NCI-H748 treated with DMSO at 0.1 percent for 48 hours (cell line): ENCODE data around the gene FCF1.

ENCODE experiments used
- DNase-seq: peaks from one replicate; lab custom pipeline; 2025; lab: John Stamatoyannopoulos, UW

Gene FCF1

GRCh38 chr14:74712499-74713394 lies at the start of gene FCF1, which contains the start of gene AREL1:
Gene FCF1 (plus strand): TSS chr14:74713144. CDS start chr14:74713198, 54 bp downstream.
Gene AREL1 (minus strand): TSS chr14:74713080. CDS start chr14:74685615, 27,465 bp downstream.
- no peak for DNase-seq

DNA sequence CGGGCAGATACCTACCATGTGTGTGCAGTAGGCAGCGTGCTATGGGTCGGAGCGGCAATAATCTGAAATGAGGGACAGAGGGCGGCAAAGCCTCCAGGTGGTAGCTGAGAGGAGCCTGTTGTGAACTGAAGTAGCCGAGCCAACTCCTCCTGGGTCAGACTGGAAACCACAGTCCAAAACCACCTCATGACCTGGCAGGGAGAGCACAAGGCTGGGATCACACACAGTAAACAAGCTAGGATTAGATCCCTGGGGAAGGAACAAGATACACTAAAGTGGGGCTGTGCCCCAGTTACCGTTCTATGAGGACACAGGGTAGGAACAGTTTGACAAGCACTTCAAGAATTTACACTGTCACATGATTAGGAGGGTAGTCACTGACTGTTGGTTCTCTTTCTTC lies 49.1 kb upstream of the FCF1 start:
- DNase-seq, result no peak

GRCh38 chr14:74664717-74665116 lies 48.2 kb upstream of the FCF1 start:
- DNase-seq, result no peak

DNA sequence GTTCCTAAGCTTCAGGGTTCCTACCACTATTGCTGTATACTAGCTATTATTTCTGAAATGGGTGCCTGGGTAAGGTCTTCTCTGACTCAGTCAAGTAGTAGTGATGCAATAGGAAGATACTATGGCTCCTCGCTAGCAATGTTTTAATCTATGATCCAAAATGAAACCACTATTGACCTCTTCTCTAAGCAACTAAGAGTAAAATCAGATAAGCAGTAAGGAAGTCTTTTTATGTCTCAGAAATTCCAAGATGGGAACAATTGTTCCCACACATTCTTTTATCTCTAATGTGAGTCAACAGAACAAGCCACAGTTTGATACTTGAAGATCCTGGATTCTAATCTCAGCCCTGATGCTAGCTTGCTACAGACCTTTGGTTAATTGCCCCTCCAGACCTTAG lies 45.2 kb upstream of the FCF1 start:
- DNase-seq, result no peak

- DNase-seq, result no peak
Observed at GRCh38 chr14:74669256-74669655, 43.7 kb upstream of the FCF1 start.

DNA sequence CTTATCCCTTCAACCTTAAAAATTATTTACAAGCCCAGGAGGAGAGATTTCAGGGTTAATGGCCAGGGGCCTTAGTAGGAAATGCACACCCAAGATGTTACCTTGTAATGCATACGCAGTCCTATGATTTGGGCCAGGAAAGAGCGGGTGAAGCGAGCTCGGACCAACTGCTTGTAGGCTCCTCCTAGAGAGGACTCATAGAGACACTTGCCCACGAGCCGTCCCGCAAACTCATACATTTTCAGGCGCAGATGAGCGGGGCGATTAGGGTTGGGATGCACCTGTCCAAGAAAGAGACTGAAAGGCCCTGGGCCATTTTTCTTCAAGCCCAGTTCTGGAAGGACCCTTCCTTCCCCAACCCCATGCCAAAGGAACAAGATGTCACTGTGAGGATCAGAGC lies 43.1 kb upstream of the FCF1 start:
- no peak for DNase-seq

- DNase-seq, result no peak
Observed at GRCh38 chr14:74670726-74671411, 42.1 kb upstream of the FCF1 start.

- DNase-seq, result no peak
Observed at GRCh38 chr14:74671789-74672188, 41.2 kb upstream of the FCF1 start.

GRCh38 chr14:74673768-74674167 lies 39.2 kb upstream of the FCF1 start:
- DNase-seq, result no peak

- DNase-seq, result no peak
Observed at GRCh38 chr14:74675219-74675618, 37.7 kb upstream of the FCF1 start.

DNA sequence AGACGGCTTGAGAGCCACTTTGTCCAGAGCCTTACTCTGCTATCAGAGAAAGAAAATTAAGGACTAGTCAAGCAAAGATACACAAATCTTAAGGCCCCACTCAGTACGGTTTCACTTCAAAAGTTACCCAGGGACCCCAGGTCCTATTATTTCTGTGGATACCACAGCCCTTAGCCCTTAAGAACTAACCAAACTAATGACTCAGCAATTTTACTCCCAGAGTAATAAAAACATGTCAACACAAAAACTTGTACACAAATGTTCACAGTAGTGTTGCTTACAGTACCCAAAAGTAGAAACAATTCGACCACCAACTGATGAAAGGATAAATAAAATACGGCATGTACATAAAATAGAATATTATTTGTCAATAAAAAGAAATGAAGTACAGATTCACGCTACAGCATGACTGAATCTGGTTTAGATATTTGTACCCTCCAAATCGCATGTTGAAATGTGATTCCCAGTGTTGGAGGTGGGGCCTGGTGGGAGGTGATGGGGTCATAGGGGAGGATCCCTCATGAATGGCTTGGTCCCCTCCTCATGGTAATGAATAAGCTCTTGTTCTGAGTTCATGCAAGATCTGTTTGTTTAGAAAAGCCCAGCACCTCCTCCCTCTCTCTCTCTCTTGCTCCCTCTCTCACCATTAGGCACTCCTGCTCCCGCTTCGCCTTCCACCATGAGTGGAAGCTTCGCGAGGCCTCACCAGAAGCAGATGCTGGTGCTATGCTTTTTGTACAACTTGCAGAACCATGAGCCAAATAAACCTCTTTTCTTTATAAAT lies 30.6 kb upstream of the FCF1 start:
- no peak for DNase-seq

GRCh38 chr14:74683406-74683805 lies 29.5 kb upstream of the FCF1 start:
- DNase-seq, result no peak

DNA sequence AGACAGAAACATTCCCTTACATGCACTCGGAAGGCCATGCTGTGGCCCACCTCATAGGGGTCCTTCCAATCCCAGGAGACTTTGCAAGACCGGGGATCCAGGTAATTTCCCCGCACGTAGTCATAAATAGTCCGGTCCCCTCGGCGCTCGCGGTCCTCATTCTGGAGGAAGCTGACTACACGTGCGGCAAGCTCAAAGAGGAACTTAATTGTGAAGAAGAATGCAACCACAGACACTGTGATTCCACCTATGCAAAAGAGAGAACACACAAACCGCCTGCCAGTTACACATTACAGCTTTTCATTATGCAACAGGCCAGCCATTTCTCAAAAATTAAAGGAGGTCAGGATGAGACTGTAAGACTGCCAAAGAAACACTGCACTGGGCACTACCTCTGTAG lies 28.5 kb upstream of the FCF1 start:
- DNase-seq, result no peak

- DNase-seq, result no peak
Observed at GRCh38 chr14:74685056-74685455, 27.9 kb upstream of the FCF1 start.

DNA sequence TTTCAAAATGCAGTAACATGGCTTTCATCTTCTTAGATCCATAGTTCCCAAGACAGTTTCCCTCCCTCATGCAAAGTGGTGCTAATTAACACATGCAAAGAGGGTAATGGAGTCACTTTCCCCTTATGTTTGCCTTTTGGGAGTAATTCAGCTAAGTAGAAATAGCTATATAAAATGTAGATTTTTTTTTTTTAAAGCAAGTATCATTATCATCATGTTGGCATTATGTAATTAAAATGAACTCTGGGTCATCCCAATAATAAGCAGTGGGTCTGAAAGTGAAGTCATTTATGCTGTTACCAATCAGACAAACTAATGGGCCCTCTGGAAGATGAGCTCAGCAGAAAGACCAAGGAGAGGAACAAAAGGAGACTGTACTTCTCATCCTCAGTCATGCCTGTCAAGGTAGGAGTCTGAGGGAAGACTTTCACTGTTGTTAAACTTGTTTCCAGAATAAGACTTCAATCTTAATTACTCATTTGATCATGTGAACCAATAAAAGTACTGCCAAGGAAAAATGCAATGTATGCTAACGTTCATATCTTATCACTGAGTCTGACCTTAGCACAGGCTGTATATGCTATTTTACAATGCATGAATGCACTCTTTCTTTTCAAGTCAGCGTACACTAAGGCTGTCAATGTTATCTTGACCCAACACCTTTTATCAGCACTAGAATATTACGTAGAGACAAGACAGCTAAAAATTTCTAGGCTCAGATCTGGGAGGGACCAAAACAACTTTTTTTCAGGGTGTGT lies 26.8 kb upstream of the FCF1 start:
- no peak for DNase-seq

DNA sequence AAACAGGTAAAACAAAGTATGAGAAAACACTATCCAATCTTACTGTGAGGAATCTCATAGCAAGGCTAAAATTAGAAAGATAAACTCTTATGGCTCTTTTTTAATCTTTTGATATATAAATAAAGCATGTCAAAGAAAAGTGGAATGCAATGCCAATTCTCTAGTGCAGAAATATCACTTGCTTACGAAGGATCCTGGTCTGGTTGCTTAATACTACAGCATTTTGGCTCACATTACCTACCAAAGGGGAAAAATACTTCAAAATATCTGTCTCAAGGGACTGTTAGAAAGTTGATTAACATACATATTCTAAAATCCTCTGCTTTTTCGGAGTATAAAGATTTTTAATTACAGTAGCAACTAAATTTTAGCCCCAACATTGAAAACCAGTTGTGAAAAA lies 21.5 kb upstream of the FCF1 start:
- no peak for DNase-seq

GRCh38 chr14:74693191-74693590 lies 19.8 kb upstream of the FCF1 start:
- no peak for DNase-seq

DNA sequence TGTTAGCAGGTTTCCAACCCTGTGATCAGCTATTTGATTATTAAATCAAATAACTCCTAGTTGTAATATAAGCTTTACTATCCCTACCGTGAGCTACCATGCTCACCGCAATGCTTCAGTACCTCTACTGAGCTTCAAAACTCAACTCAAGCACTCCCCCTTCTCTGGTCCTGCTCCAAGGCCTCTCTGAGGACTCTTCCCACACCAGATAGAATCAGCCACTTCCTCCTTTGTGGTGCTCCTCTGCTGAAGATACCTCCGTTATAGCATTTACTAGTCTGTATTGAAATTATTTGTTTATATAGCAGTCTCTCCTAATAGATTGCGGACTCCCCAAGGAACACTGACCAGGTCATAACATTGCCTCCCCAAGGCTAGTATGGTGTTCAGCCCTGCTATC lies 17.5 kb upstream of the FCF1 start:
- no peak for DNase-seq

DNA sequence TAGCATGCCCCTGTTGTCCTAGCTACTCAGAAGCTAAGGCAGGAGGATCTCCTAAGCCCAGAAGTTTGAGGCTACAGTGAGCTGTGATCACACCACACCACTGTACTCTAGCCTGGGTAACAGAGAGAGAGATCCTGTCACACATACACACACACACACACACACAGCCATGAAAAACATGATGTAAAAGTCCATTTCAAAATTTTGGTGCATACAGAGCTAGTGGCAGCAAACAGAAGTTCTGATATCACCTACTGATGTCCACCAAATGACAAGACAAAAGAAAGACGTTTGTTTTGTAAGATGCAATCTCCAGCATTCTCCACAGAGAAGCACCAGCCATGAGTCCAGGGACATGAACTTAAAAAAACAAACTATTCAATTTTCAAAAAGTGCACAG lies 15.9 kb upstream of the FCF1 start:
- no peak for DNase-seq

DNA sequence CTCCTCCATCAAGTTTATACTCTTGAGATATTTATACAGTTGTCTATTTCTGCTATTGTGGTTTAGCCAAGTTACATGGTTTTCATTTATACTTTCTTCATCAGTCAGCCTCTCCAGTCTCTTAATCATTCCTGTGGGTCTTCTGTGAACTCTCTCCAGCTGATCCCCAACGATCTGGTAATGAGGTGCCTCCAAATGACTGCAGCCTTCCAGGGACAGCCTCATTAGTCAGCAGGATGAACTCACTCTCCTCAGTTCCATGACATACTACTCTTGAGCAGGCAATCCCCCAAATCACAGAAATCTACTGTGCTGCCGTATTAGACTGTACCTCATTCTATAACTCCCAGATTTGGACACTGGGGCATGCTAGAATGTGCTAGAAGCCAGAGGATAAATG lies 15.4 kb upstream of the FCF1 start:
- no peak for DNase-seq

DNA sequence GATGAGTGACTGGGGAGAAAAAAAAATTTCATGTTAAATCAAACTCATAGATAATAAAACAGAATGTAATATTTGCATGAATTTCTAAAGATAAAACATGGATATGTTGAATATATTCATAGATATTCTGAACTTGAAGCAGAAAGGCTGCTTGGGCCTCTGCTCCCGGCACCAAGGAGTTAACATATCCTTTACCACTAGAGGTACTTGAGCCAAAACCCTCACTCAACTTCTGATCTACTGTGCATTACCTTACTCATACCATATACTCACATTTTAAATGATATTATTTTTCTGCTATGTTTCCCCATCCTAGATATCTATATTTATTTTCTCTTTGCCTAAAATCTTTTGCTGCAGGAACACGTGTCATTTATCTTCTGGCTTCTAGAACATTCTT lies 15.0 kb upstream of the FCF1 start:
- DNase-seq, result no peak

- no peak for DNase-seq
Observed at GRCh38 chr14:74698465-74698864, 14.5 kb upstream of the FCF1 start.
